ENCODE data around the gene AKAP9.
"Not testable (repeated sequence)": the region's sequence is repeated elsewhere in the genome, so short reads cannot be mapped to it uniquely, and the experiment has no call there.

AKAP9 gene

DNA sequence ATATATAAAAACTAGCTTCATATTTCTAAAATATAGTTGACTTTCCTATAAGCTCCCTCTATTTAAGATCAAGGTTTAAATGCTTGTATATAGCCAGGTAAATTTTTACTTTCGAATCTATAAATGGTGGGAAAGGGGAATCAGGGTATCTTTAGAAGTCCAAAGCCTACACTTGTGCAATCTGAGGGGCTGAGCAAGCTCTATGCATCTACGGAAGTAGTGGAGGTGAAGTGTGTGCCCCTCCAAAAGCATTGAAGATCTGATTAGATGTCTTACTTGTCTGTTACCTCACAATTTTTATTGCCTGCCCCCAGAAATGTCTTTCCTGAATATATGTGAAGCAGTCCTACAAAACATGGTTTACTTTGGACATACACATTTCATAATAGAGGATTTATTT, 1.6 kb downstream of the AKAP9 start:
- DNase-seq (ENCODE audit: low read depth in 1 of 2, low spot score in 1 of 2) = peak in 1 of 2 experiments; percentile 7
- TF ChIP-seq, protein P1, sequence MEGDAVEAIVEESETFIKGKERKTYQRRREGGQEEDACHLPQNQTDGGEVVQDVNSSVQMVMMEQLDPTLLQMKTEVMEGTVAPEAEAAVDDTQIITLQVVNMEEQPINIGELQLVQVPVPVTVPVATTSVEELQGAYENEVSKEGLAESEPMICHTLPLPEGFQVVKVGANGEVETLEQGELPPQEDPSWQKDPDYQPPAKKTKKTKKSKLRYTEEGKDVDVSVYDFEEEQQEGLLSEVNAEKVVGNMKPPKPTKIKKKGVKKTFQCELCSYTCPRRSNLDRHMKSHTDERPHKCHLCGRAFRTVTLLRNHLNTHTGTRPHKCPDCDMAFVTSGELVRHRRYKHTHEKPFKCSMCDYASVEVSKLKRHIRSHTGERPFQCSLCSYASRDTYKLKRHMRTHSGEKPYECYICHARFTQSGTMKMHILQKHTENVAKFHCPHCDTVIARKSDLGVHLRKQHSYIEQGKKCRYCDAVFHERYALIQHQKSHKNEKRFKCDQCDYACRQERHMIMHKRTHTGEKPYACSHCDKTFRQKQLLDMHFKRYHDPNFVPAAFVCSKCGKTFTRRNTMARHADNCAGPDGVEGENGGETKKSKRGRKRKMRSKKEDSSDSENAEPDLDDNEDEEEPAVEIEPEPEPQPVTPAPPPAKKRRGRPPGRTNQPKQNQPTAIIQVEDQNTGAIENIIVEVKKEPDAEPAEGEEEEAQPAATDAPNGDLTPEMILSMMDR (IDR thresholded peaks at IDR 0.05; ENCODE audit: insufficient read depth, low read length) = no peak
- no peak for TF ChIP-seq POLR2AphosphoS5 (IDR thresholded peaks at IDR 0.05; ENCODE audit: low read depth)
- Histone ChIP-seq H3K27ac (replicated peaks) (no peak overlapping the region; the same call in 1 of the 2 replicates), H3K4me3 (replicated peaks; ENCODE audit: insufficient read depth, low read length) (peak overlapping the region; percentile 90), H3K27me3 (ENCODE audit: insufficient read depth, poor library complexity, severe bottlenecking) (no peaks in the 10 kb centered on the region)

DNA sequence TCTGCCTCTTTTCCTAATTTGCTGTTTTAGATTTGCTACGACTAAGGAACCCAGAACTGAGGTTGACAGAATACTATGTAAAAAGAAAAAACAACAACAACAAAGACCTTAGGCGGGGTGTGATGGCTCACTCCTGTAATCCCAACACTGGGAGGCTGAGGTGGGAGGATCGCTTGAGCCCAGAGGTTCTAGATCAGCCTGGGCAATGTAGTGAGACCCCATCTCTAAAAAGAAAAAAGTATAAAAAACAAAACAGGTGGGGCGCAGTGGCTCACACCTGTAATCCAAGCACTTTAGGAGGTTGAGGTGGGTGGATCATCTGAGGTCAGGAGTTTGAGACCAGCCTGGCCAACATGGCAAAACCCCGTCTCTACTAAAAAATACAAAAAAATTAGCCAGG, 4.3 kb downstream of the AKAP9 start:
- H3K4me3 ChIP-seq (replicated peaks; ENCODE audit: insufficient read depth, low read length); H3K27ac ChIP-seq (replicated peaks); DNase-seq (ENCODE audit: low read depth in 1 of 2, low spot score in 1 of 2); H3K27me3 ChIP-seq (ENCODE audit: insufficient read depth, poor library complexity, severe bottlenecking): not testable (repeated sequence)

DNA sequence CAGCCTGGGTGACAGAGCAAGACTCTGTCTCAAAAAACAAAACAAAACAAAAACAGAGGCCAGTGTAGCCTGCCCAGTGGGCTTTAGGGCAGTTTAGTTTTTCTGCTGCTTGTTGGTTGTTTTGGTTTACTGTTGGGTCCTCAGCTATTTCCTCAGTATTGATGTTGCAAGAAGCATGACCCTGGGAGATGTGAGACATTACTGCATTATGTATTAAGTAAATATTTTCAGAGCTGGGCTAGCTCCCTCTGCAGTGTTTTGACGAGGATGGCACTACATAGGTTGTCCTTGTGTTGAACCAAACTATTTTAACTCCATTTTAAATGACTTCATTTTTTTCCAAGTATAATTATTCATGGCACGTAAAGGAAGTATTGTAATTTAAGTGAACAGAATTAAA, 4.8 kb downstream of the AKAP9 start:
- Histone ChIP-seq H3K27ac (replicated peaks) (no peak overlapping the region), H3K27me3 (ENCODE audit: insufficient read depth, poor library complexity, severe bottlenecking) (no peaks in the 10 kb centered on the region), H3K4me3 (replicated peaks; ENCODE audit: insufficient read depth, low read length) (no peak overlapping the region)
- TF ChIP-seq POLR2AphosphoS5 (IDR thresholded peaks at IDR 0.05; ENCODE audit: low read depth) (no peak), GABPA (IDR thresholded peaks at IDR 0.05; ENCODE audit: low read depth) (no peak), SPI1 (IDR thresholded peaks at IDR 0.05; ENCODE audit: borderline replicate concordance, low read depth) (no peak)
- TF ChIP-seq, protein P2, sequence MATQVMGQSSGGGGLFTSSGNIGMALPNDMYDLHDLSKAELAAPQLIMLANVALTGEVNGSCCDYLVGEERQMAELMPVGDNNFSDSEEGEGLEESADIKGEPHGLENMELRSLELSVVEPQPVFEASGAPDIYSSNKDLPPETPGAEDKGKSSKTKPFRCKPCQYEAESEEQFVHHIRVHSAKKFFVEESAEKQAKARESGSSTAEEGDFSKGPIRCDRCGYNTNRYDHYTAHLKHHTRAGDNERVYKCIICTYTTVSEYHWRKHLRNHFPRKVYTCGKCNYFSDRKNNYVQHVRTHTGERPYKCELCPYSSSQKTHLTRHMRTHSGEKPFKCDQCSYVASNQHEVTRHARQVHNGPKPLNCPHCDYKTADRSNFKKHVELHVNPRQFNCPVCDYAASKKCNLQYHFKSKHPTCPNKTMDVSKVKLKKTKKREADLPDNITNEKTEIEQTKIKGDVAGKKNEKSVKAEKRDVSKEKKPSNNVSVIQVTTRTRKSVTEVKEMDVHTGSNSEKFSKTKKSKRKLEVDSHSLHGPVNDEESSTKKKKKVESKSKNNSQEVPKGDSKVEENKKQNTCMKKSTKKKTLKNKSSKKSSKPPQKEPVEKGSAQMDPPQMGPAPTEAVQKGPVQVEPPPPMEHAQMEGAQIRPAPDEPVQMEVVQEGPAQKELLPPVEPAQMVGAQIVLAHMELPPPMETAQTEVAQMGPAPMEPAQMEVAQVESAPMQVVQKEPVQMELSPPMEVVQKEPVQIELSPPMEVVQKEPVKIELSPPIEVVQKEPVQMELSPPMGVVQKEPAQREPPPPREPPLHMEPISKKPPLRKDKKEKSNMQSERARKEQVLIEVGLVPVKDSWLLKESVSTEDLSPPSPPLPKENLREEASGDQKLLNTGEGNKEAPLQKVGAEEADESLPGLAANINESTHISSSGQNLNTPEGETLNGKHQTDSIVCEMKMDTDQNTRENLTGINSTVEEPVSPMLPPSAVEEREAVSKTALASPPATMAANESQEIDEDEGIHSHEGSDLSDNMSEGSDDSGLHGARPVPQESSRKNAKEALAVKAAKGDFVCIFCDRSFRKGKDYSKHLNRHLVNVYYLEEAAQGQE (IDR thresholded peaks at IDR 0.05; ENCODE audit: insufficient replicate concordance, low read depth) = no peak
- TF ChIP-seq, protein P1 (IDR thresholded peaks at IDR 0.05; ENCODE audit: insufficient read depth, low read length) = no peak
- peak in 1 of 2 experiments; percentile 50 for DNase-seq (ENCODE audit: low read depth in 1 of 2, low spot score in 1 of 2)

DNA sequence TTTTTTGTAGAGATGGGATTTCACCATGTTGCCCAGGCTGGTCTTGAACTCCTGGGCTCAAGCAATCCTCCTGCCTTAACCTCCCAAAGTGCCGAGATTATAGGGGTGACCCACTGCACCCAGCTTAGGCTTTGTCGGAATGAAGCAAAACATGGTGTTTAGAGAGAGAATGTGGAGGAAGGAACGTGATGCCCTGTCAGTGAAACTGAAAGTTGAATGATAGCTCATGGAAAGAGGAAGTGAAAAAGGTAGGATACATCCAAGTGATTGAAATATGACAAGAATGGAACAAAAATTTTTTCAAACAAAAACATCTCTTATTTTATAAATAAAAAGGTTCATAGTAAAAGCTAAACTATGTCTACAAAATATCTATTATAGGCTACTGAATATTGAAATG, 5.9 kb downstream of the AKAP9 start:
- Histone ChIP-seq H3K27ac (replicated peaks) (no peak overlapping the region), H3K4me3 (replicated peaks; ENCODE audit: insufficient read depth, low read length) (no peak overlapping the region), H3K27me3 (ENCODE audit: insufficient read depth, poor library complexity, severe bottlenecking) (no peaks in the 10 kb centered on the region)
- TF ChIP-seq POLR2AphosphoS5 (IDR thresholded peaks at IDR 0.05; ENCODE audit: low read depth) = no peak
- TF ChIP-seq SPI1 (IDR thresholded peaks at IDR 0.05; ENCODE audit: borderline replicate concordance, low read depth) = peak; percentile 94
- peak in 1 of 2 experiments; percentile 16 for DNase-seq (ENCODE audit: low read depth in 1 of 2, low spot score in 1 of 2)

DNA sequence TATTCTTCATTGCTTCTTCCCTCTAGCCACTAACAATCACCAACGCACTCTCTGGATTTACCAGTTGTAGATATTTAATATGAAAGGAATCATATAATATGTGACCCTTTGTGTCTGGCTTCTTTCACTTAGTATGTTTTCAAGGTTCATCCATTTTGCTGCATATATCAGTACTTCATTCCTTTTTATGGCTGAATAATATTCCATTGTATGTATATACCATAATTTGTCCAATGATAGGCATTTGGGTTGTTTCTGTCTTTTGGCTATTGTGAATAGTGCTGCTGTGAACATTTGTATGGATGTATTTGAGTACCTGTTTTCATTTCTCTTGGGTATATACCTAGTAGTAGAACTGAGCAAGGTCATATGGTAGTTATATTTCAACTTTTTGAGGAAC, 7.3 kb downstream of the AKAP9 start:
- Histone ChIP-seq H3K4me3 (replicated peaks; ENCODE audit: insufficient read depth, low read length) (no peak overlapping the region), H3K27me3 (ENCODE audit: insufficient read depth, poor library complexity, severe bottlenecking) (no peaks in the 10 kb centered on the region), H3K27ac (replicated peaks) (no peak overlapping the region)
- TF ChIP-seq, protein P1 (IDR thresholded peaks at IDR 0.05; ENCODE audit: insufficient read depth, low read length) = no peak
- TF ChIP-seq, protein P2 (IDR thresholded peaks at IDR 0.05; ENCODE audit: insufficient replicate concordance, low read depth) = no peak
- TF ChIP-seq GABPA (IDR thresholded peaks at IDR 0.05; ENCODE audit: low read depth) (no peak), POLR2AphosphoS5 (IDR thresholded peaks at IDR 0.05; ENCODE audit: low read depth) (no peak), SPI1 (IDR thresholded peaks at IDR 0.05; ENCODE audit: borderline replicate concordance, low read depth) (no peak)
- DNase-seq (ENCODE audit: low read depth in 1 of 2, low spot score in 1 of 2) = no peak

All from HL-60 (cell line).